GM11168 (cell line): Measurements from ENCODE around the gene ZBTB2.
"Not testable (repeated sequence)": the region's sequence is repeated elsewhere in the genome, so short reads cannot be mapped to it uniquely, and the experiment has no call there.

ENCODE experiments used
- in situ Hi-C: fragments of 300-500 bp; cut with MboI; formaldehyde crosslinking; loops from one replicate; pipeline ENCODE4 v1.12.0; 2022; ENCODE audit warnings: low sequenced_read_pairs; ENCODE audit not compliant: unreplicated experiment

ZBTB2 gene

DNA sequence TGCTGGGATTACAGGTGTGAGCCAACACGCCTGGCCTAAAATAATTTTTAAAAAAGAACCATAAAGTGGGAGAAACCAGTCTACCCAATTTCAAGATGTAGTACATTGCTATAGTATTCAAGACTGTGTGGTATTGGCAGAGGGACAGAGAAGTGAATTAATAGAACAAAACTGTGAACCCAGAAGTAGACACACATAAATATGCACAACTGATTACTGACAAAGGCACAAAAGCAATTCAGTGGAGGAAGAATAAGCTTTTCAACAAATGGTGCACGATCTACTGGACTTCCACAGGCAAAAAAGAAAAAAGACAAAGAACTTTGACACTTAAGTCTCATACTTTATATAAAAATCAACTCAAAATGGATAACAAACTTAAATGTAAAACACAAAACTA lies 15.5 kb downstream of the ZBTB2 start:
- in situ Hi-C loops: no loop called here

DNA sequence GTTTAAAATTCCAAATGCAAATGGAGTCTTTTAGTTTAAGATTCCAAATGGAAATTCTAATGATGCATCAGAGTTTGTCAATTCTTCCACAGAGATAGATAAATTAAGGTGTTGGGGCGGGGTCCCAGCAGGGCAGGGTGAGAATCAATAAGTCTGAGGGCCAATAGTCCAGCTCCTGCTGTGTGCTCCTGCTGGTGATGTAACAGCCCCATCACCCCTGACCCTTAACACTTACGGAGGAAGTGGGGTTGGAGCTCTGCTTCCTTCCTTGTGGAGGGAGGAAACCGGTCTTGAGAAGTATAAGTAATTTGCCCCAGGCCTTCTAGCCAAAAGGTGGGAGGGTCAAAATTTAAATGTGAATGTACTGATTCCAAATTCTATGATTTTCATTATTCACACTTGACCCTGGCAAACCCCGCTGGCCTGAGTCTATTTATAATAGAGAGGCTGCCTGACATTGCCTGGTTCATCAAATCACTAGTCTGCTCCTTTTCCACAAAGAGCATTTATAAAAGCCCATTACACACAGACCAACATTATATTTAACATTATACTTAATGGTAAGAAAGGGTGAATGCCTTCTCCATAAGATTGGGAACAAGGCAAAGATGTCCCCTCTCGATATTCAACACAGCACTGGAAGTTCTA lies 17.2 kb downstream of the ZBTB2 start:
- in situ Hi-C loops: no loop called here

- in situ Hi-C loops: no loop called here
Measured at GRCh38 chr6:151372164-151372563, 19.2 kb downstream of the ZBTB2 start.

DNA sequence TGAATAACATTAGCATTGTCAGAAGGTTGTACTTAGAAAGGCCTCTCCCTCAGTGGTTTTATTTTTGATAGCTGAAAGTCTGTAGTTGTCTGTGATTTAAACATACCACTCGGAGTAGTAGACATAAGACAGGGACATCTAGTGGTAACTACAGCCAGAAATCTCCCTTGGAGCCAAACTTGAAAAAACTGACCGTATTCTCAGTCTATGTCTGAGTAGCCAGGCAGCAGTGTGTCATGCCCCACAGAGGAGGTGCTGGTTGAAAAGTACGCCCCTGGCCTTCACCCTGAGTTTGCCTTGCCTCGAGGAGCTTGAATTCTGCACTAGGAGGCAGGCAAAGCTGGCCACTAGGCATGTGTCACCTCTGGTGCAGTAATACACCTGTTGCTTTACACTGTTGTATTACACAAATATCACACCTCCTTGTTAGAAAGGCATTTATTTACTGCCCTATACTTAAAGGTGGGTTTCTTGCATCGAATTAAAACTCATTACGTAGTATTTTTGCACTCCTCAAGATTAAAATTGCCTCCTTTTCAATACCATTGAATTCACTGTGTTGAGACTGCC lies 20.8 kb downstream of the ZBTB2 start:
- in situ Hi-C loops: no loop called here

DNA sequence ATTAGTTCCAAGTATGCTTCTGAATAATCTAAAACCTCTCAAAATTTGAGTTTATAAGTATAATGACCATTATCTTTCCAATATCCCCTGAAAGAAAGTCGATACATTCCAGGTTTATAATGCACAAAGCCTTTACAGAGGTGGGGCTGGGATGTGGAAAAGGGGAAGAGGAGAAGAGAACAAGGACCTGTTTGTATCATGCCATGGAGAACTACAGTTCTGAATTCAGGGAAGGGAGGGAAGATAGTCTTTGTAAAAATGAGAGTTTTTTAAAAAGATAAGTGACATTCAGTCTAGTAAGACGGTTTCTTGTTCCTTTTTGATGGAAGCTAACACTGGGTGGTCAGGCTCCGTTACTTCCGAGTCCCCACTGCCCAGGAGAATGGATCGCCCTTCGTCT lies 26.1 kb downstream of the ZBTB2 start:
- in situ Hi-C loops: no loop called here

DNA sequence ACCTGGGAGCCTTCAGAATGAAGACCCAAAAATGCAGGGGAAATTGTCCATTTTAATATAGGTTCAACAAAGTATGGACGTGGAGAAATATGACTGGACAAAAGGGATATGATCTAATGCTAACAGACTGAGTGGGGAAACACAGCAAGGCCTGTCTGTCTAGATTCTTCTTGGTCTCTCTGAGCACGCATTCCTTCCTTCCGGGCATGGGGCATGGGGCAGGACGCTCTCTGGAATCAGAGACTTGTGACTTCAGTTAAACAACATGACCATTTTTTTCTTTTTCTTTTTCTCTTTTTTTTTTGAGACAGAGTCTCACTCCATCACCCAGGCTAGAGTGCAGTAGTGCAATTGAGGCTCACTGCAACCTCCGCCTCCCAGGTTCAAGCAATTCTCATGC lies 31.9 kb downstream of the ZBTB2 start:
- in situ Hi-C loops: no loop called here

DNA sequence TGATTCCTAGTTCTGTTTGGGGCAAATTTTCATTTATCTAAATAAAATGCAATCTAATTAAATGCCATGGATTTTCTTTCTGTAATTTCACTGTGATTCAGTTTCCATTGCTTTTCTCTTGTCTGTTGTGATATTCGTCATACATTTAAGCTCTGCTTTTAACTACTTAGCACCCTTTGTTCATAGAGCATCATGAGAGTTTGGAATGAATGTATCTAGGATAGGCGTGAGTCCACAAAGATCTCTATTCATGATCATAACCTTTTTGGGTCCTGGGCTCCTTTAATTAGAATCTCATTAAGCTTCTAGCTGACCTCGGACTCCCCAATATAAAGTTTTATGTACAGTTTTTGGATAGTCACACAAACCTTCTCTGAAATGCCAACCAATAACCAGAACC lies 32.9 kb downstream of the ZBTB2 start:
- in situ Hi-C loops: no loop called here

DNA sequence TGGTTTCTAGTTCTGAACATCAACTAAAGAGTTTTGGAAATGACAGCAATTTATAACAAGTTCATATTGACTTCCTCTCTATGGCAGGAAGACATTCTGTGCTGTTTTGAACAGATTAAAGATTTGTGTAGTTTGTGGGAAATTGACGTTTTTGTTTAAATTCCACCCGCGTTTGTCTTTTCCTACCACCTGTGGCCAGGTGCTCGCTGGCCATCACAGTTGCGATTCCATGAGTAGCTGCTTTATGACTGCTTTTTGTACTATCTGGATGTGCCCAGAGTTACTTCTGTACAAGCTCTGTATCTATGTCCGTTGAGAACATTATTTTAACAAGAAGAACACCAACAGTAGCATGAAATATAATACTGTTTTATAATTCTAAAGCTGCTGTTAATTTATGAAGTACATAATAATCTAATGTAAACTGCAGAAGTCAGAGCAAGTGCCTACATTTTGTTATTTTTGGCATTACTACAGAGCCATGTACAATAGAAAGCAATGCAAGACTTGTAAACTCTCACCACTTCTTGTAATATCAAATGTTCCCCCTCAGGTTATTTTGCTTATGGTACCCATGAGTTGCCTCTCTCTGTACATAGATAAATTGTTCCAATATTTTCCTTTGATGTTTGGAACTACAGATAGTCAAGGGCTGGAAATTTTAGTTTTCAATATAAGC lies 33.5 kb downstream of the ZBTB2 start:
- in situ Hi-C loops: no loop called here

- in situ Hi-C loops: not testable (repeated sequence)
Measured at GRCh38 chr6:151356983-151357382, 34.4 kb downstream of the ZBTB2 start.

DNA sequence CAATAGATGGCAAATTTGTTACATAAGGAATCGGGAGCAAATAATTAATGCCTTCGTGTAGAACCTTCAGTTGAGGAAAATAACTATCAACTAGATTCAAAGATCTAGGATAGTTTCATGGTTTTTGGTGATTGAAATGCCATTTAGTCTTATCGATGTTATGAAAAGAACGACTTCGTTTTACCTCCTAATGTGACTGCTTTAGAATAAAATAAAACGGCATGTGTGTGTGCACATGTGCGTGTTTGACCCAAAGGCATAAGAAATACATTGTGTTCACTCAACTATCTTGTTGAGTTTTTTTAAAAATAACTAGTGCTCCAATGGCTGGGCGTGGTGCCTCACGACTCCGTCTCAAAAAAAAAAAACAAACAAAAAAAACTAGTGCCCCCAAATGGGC lies 37.6 kb downstream of the ZBTB2 start:
- in situ Hi-C loops: no loop called here

GRCh38 chr6:151352410-151353396 lies 38.7 kb downstream of the ZBTB2 start:
- in situ Hi-C loops: no loop called here

GRCh38 chr6:151351731-151352130 lies 39.6 kb downstream of the ZBTB2 start:
- in situ Hi-C loops: no loop called here

DNA sequence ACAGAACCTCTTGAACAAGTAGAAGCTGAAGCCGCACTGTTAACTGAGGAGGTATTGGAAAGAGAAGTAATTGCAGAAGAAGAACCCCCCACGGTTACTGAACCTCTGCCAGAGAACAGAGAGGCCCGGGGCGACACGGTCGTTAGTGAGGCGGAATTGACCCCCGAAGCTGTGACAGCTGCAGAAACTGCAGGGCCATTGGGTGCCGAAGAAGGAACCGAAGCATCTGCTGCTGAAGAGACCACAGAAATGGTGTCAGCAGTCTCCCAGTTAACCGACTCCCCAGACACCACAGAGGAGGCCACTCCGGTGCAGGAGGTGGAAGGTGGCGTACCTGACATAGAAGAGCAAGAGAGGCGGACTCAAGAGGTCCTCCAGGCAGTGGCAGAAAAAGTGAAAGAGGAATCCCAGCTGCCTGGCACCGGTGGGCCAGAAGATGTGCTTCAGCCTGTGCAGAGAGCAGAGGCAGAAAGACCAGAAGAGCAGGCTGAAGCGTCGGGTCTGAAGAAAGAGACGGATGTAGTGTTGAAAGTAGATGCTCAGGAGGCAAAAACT lies 40.1 kb downstream of the ZBTB2 start:
- in situ Hi-C loops: no loop called here

DNA sequence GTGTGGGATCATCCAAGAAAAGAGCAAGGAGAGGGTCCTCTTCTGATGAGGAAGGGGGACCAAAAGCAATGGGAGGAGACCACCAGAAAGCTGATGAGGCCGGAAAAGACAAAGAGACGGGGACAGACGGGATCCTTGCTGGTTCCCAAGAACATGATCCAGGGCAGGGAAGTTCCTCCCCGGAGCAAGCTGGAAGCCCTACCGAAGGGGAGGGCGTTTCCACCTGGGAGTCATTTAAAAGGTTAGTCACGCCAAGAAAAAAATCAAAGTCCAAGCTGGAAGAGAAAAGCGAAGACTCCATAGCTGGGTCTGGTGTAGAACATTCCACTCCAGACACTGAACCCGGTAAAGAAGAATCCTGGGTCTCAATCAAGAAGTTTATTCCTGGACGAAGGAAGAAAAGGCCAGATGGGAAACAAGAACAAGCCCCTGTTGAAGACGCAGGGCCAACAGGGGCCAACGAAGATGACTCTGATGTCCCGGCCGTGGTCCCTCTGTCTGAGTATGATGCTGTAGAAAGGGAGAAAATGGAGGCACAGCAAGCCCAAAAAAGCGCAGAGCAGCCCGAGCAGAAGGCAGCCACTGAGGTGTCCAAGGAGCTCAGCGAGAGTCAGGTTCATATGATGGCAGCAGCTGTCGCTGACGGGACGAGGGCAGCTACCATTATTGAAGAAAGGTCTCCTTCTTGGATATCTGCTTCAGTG lies 40.8 kb downstream of the ZBTB2 start:
- in situ Hi-C loops: no loop called here

- in situ Hi-C loops: no loop called here
Measured at GRCh38 chr6:151349651-151350270, 41.6 kb downstream of the ZBTB2 start.

DNA sequence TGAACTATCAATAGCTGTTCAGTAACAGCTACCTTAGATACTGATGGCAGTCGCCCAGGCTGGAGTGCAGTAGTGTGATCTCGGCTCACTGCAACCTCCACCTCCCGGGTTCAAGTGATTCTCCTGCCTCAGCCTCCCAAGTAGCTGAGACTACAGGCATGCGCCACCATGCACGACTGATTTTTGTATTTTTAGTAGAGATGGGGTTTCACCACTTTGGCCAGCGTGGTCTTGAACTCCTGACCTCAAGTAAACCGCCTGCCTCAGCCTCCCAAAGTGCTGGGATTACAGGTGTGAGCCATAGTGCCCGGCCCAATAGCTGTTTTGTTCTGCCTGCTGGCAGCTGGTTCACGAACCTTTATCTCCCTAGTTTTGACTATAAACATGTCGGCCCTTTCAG lies 48.6 kb downstream of the ZBTB2 start:
- in situ Hi-C loops: not testable (repeated sequence)

DNA sequence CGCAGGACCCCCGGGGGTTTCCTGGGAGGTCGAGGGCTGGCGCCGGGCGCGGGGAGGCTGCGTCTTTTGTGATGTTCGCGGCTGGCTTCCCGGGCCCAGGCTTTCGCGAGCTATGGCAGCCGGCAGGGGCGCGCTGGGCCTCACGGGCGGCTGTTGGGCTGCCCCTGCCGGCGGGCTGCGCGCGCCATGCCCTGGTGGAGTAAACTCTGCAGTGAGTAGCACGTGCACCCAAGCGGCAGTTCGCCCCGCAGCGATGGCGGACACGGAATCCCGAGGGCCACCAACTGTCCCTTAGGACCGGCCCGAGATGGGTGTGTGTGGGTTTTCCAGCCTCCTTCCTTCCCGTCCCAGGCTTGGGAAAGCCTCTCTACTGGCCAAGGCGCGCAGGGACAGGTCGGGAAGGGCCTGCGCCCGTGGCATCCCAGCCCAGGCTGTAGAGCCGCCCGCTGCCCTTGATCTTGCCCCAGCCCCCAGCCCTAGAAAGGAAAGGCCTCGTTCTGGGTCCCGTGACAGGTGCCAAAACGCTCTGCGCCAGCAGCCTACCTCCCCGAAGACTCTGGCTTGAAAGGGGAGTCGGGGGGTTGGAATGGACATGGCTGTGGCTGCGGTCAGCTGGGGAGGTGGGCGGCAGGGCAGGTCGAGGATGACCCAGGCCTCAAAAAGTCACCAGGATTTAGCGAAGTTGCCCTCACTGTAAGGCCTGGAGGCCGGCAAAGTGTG lies 49.7 kb downstream of the ZBTB2 start:
- in situ Hi-C loops: no loop called here

GRCh38 chr6:151340219-151340978 lies 51.0 kb downstream of the ZBTB2 start:
- in situ Hi-C loops: no loop called here
